HUES6 (cell line): ENCODE measurements around the gene POM121.
A peak's percentile ranks its signal among the peaks of the same experiment; 100 is the strongest.
"Not testable (repeated sequence)": the region's sequence is repeated elsewhere in the genome, so short reads cannot be mapped to it uniquely, and the experiment has no call there.

ENCODE experiments used
- H3K27ac ChIP-seq: 2 replicates; pipeline ENCODE4 v1.7.0; 2013; ENCODE audit warnings: low read depth, mild to moderate bottlenecking, low read length, inconsistent platforms
- H3K27me3 ChIP-seq: 2 replicates; pipeline ENCODE4 v1.6.1; 2013; ENCODE audit warnings: low read length; ENCODE audit not compliant: control insufficient read depth, insufficient read depth
- H3K36me3 ChIP-seq: 2 replicates; pipeline ENCODE4 v1.6.1; 2013; ENCODE audit warnings: low read length; ENCODE audit not compliant: control insufficient read depth, insufficient read depth
- H3K4me1 ChIP-seq: 2 replicates; pipeline ENCODE4 v1.6.1; 2013; ENCODE audit warnings: low read length; ENCODE audit not compliant: control insufficient read depth, insufficient read depth
- H3K4me3 ChIP-seq: 2 replicates; pipeline ENCODE4 v1.5.1; 2013; ENCODE audit warnings: low read depth, low read length
- H3K9ac ChIP-seq: one replicate; pipeline ENCODE4 v1.6.1; 2013; ENCODE audit warnings: mild to moderate bottlenecking, low read length
- H3K9me3 ChIP-seq: 2 replicates; pipeline ENCODE4 v1.6.1; 2013; ENCODE audit warnings: low read depth, low read length; ENCODE audit not compliant: control insufficient read depth, insufficient read depth

POM121 gene

GRCh38 chr7:72924733-72925545 lies at the start of gene POM121:
TSS of gene POM121 (plus strand) at chr7:72925095. CDS start at chr7:72925122, 27 bp downstream.
- Histone ChIP-seq H3K4me1 (peaks cover 3% of the 10 kb centered on the region; the same call in 1 of the 2 replicates), H3K27ac (peak within 1 kb of the TSS; percentile 79), H3K9me3 (no peaks in the 10 kb centered on the region), H3K36me3 (peaks cover 35% of the 10 kb centered on the region), H3K27me3 (no peaks in the 10 kb centered on the region), H3K9ac (peak within 1 kb of the TSS; percentile 98), H3K4me3 (peak within 1 kb of the TSS; percentile 88)

- not testable (repeated sequence) for H3K36me3 ChIP-seq, H3K9me3 ChIP-seq, H3K27ac ChIP-seq, H3K4me1 ChIP-seq, H3K27me3 ChIP-seq
- peak overlapping the region; percentile 86 for H3K4me3 ChIP-seq
- H3K9ac ChIP-seq: peak overlapping the region; percentile 38
These were observed 45.7 kb upstream of the POM121 start for GRCh38 chr7:72879079-72879736.

DNA sequence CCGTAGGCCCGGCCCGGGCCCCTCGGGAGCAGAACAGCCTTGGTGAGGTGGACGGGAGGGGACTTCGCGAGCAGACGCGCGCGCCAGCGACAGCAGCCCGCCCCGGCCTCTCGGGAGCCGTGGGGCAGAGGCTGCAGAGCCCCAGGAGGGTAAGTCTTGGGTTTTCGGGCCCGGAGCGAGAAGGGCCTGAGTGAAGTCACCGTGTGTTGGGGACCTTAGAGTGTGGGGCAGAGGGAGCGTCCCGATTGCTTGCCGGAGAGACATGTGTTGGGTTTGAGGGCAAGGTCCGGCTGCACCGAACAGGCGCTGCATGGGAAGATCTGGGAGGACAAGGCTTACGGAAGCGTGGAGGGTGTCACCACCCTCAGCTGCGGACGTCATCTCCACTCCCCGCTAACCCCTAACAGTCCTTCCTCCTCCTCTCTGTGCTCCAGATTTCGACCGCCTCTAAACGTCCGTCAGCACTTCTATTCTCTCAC lies 45.1 kb upstream of the POM121 start:
- Histone ChIP-seq H3K9ac (peak overlapping the region; percentile 68), H3K4me3 (peak overlapping the region; percentile 86)
- H3K4me1 ChIP-seq, H3K9me3 ChIP-seq, H3K27me3 ChIP-seq, H3K27ac ChIP-seq, H3K36me3 ChIP-seq: not testable (repeated sequence)

GRCh38 chr7:72891750-72892149 lies 33.1 kb upstream of the POM121 start:
- not testable (repeated sequence) for H3K27me3 ChIP-seq, H3K4me3 ChIP-seq, H3K4me1 ChIP-seq, H3K9me3 ChIP-seq, H3K27ac ChIP-seq, H3K9ac ChIP-seq
- peaks cover 32% of the 10 kb centered on the region for H3K36me3 ChIP-seq

DNA sequence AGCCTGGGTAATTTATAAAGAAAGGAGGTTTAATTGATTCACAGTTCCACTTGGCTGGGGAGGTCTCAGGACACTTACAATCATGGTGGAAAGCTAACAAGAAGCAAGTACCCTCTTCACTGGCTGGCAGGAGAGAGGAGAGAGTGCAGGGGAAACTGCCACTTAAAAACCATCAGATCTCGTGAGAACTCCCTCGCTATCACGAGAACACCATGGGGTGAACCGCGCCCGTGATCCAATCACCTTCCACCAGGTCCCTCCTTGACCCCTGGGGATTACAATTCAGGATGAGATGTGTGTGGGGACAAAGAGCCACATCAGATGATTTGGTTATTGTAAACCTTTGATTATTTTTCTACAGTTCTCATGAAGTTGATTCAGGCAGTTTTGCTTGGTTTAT lies 20.2 kb upstream of the POM121 start:
- H3K4me1 ChIP-seq, H3K4me3 ChIP-seq, H3K27me3 ChIP-seq, H3K9me3 ChIP-seq, H3K9ac ChIP-seq, H3K27ac ChIP-seq: not testable (repeated sequence)
- H3K36me3 ChIP-seq: peaks cover 23% of the 10 kb centered on the region

DNA sequence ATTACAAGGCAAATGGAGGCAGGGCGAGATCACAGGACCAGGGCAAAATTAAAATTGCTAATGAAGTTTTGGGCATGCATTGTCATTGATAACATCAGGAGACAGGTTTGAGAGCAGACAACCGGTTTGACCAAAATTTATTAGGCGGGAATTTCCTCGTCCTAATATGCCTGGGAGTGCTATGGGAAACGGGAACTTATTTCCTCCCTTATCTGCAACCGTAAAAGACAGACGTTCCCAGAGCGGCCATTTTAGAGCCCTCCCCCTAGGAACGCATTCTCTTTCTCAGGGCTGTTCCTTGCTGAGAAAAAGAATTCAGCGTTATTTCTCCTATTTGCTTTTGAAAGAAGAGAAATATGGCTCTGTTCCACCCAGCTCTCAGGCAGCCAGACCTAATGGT lies 16.5 kb upstream of the POM121 start:
- peaks cover 22% of the 10 kb centered on the region for H3K36me3 ChIP-seq
- not testable (repeated sequence) for H3K4me3 ChIP-seq, H3K4me1 ChIP-seq, H3K27me3 ChIP-seq, H3K9me3 ChIP-seq, H3K9ac ChIP-seq, H3K27ac ChIP-seq

DNA sequence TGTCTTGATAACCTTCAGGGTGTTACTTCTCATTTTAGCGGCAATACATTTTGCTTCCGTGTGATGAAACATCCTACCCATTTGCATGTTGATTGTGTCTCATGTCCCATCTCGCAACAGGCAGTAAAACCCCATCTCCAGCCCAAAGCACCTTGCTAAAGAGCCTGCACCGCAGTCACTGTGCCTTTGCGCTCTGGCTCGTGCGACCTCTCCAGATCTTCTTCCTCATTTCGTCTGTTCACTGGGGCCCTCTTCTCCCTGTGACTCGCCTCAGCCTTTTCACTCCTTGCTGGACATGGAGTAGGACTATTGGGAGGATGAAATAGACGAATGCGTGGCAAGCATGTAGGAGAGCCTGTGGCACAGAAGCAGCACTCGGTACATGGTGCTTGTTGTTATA lies 13.5 kb upstream of the POM121 start:
- H3K27ac ChIP-seq, H3K9me3 ChIP-seq, H3K4me3 ChIP-seq: not testable (repeated sequence)

GRCh38 chr7:72913750-72914149 lies 11.1 kb upstream of the POM121 start:
- H3K9ac ChIP-seq, H3K27me3 ChIP-seq, H3K4me1 ChIP-seq, H3K9me3 ChIP-seq, H3K4me3 ChIP-seq, H3K27ac ChIP-seq: not testable (repeated sequence)
- peaks cover 23% of the 10 kb centered on the region for H3K36me3 ChIP-seq

More for the DNA sequence above, 13.5 kb upstream of the POM121 start:
- H3K27me3 ChIP-seq, H3K9ac ChIP-seq, H3K4me1 ChIP-seq: not testable (repeated sequence)
- H3K36me3 ChIP-seq: peaks cover 24% of the 10 kb centered on the region

- H3K4me1 ChIP-seq, H3K27ac ChIP-seq, H3K9ac ChIP-seq, H3K27me3 ChIP-seq, H3K9me3 ChIP-seq, H3K4me3 ChIP-seq: not testable (repeated sequence)
- H3K36me3 ChIP-seq: peaks cover 23% of the 10 kb centered on the region
These were observed 10.0 kb upstream of the POM121 start for GRCh38 chr7:72914756-72915525.

DNA sequence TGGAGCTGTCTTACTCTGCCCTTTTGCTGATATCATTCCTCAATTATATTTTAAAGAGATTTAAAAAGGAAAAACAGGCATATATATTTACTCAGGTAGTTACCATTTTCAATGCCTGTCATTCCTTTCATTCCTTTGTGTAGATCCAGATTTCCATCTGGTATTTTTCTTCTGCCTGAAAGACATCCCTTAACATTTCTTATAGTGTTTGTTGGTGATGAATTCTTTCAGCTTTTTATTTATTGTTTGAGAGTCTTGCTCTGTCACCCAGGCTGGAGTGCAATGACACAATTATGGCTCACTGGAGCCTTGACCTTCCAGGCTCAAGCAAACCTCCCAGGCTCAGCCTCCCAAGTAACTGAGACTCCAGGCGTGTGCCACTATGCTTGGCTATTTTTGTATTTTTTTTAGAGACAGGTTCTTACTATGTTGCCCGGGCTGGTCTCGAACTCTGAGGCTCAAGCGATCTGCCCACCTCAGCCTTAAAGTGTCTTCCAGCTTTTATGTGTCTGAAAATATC lies 5.6 kb upstream of the POM121 start:
- Histone ChIP-seq H3K4me1 (no peaks in the 10 kb centered on the region), H3K4me3 (no peak overlapping the region), H3K27ac (no peak overlapping the region), H3K27me3 (no peaks in the 10 kb centered on the region), H3K36me3 (peaks cover 7% of the 10 kb centered on the region; the same call in 1 of the 2 replicates), H3K9me3 (no peaks in the 10 kb centered on the region), H3K9ac (no peak overlapping the region)

- Histone ChIP-seq H3K9ac (peak overlapping the region; percentile 98), H3K4me3 (peak overlapping the region; percentile 88), H3K9me3 (no peaks in the 10 kb centered on the region), H3K36me3 (peaks cover 30% of the 10 kb centered on the region), H3K27ac (peak overlapping the region; percentile 79), H3K4me1 (peaks cover 3% of the 10 kb centered on the region; the same call in 1 of the 2 replicates), H3K27me3 (no peaks in the 10 kb centered on the region)
These were observed 536 bp upstream of the POM121 start for GRCh38 chr7:72924386-72924732.
